Measurements from ENCODE around the gene ZNF20. TPM values are rescaled to one million over a fixed set of nuclear protein-coding genes. Genes with fewer than 3 reads are reported as not detected.

The ZNF20 gene
- 1 to 10 TPM; 2.6 to 5.2 (median 3.8) TPM for total RNA-seq

- intact Hi-C loops (cut with DNase I): loop anchor here (2.0 to 5.0 kb wide), 2 partner anchors 79 to 343 kb away; partner anchors contain the start of gene ZNF491
- DNase-seq: peak; percentile 59
- whole genome bisulfite sequencing, 2 donors: 0 to 2% methylated on average over 9 to 14 of the region's 49 CpGs
- peaks cover 17 to 35% (median 19%) of the 10 kb centered on the region in 3 donors for H3K4me1 ChIP-seq
- peak within 1 kb of the TSS; percentile 82 to 90 (median 84) for H3K27ac ChIP-seq
- H3K9me3 ChIP-seq: peaks cover 0 to 20% (median 9%) of the 10 kb centered on the region in 3 donors
- H3K4me3 ChIP-seq: peak within 1 kb of the TSS; percentile 72 to 94 (median 84)
- H3K36me3 ChIP-seq: peaks cover 7 to 33% (median 10%) of the 10 kb centered on the region in 3 donors
- H3K27me3 ChIP-seq: no peaks in the 10 kb centered on the region
- peak in 1 of 4 donors; percentile 9 for TF ChIP-seq POLR2A (IDR thresholded peaks at IDR 0.05)
- TF ChIP-seq, protein P1, sequence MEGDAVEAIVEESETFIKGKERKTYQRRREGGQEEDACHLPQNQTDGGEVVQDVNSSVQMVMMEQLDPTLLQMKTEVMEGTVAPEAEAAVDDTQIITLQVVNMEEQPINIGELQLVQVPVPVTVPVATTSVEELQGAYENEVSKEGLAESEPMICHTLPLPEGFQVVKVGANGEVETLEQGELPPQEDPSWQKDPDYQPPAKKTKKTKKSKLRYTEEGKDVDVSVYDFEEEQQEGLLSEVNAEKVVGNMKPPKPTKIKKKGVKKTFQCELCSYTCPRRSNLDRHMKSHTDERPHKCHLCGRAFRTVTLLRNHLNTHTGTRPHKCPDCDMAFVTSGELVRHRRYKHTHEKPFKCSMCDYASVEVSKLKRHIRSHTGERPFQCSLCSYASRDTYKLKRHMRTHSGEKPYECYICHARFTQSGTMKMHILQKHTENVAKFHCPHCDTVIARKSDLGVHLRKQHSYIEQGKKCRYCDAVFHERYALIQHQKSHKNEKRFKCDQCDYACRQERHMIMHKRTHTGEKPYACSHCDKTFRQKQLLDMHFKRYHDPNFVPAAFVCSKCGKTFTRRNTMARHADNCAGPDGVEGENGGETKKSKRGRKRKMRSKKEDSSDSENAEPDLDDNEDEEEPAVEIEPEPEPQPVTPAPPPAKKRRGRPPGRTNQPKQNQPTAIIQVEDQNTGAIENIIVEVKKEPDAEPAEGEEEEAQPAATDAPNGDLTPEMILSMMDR (IDR thresholded peaks at IDR 0.05): no peak
Observed at GRCh38 chr19:12139885-12140544, at the start of gene ZNF20. Gene ZNF20 (minus strand): TSS chr19:12140350. CDS start chr19:12140182, 168 bp downstream.

GRCh38 chr19:12187625-12188024, 47.5 kb upstream of the ZNF20 start:
- no peak for DNase-seq
- Histone ChIP-seq H3K4me3 (peak overlapping the region in 1 of 4 donors; percentile 7), H3K9me3 (peaks cover 4 to 99% (median 90%) of the 10 kb centered on the region in 3 donors), H3K4me1 (no peaks in the 10 kb centered on the region), H3K27me3 (no peaks in the 10 kb centered on the region), H3K36me3 (peaks cover 12 to 93% (median 16%) of the 10 kb centered on the region in 3 donors), H3K27ac (no peak overlapping the region)
- WGBS, 2 donors: 93% methylated on average over 6 of the region's 6 CpGs
- intact Hi-C loops (cut with DNase I): no loop called here
- TF ChIP-seq, protein P1 (IDR thresholded peaks at IDR 0.05): no peak
- no peak for TF ChIP-seq POLR2A (IDR thresholded peaks at IDR 0.05)

- intact Hi-C loops (cut with DNase I): no loop called here
- TF ChIP-seq, protein P1 (IDR thresholded peaks at IDR 0.05): no peak
- TF ChIP-seq POLR2A (IDR thresholded peaks at IDR 0.05): no peak
- no peak overlapping the region for H3K4me3 ChIP-seq
- H3K27me3 ChIP-seq: no peaks in the 10 kb centered on the region
- no peak for DNase-seq
- H3K36me3 ChIP-seq: peaks cover 0 to 88% (median 11%) of the 10 kb centered on the region in 3 donors
- peaks cover 0 to 95% (median 62%) of the 10 kb centered on the region in 3 donors for H3K9me3 ChIP-seq
- H3K27ac ChIP-seq: no peak overlapping the region
- WGBS, 2 donors: 94 to 99% methylated on average over 3 of the region's 3 CpGs
- H3K4me1 ChIP-seq: no peaks in the 10 kb centered on the region
Observed at GRCh38 chr19:12180377-12180776, 40.2 kb upstream of the ZNF20 start.

- peaks cover 10 to 42% (median 23%) of the 10 kb centered on the region in 3 donors for H3K4me1 ChIP-seq
- DNase-seq: no peak
- TF ChIP-seq, protein P1 (IDR thresholded peaks at IDR 0.05): no peak
- TF ChIP-seq POLR2A (IDR thresholded peaks at IDR 0.05): no peak
- H3K27ac ChIP-seq: peak overlapping the region in 2 of 4 donors; percentile 17 to 32
- H3K4me3 ChIP-seq: no peak overlapping the region
- no peaks in the 10 kb centered on the region for H3K9me3 ChIP-seq
- H3K36me3 ChIP-seq: peaks cover 0 to 40% (median 0%) of the 10 kb centered on the region in 3 donors
- intact Hi-C loops (cut with DNase I): no loop called here
- WGBS, 2 donors: 81 to 88% methylated on average over 1 of the region's 1 CpG
- no peaks in the 10 kb centered on the region for H3K27me3 ChIP-seq
Observed at GRCh38 chr19:12166626-12167025, 26.5 kb upstream of the ZNF20 start.

DNA sequence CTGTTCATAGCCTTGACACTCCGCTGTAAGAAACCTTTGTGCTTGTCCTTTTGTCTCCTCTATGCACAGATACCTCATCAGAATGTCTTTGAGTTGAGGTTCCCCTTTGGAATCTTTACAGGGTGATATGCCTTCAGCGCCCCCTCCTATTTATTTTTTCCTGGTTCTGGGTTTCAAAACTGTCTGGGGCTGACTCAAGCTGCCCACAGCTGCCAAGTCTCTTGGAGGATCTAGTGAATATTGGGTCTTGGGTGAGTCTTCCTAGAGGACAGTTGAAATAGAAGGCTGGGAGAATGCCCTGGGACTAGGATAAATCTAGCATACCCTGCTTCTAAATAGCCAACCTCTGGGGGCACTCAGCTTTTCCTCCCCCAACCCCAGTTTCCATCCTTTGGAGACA, 23.7 kb upstream of the ZNF20 start:
- intact Hi-C loops (cut with DNase I): no loop called here
- Histone ChIP-seq H3K4me1 (peaks cover 10 to 42% (median 23%) of the 10 kb centered on the region in 3 donors), H3K27me3 (no peaks in the 10 kb centered on the region), H3K36me3 (peaks cover 0 to 13% (median 0%) of the 10 kb centered on the region in 3 donors), H3K4me3 (peak overlapping the region; percentile 76 to 98 (median 87)), H3K9me3 (no peaks in the 10 kb centered on the region), H3K27ac (peak overlapping the region; percentile 94 to 99 (median 96))
- 5 to 17% methylated on average over 2 of the region's 2 CpGs for WGBS, 2 donors
- no peak for DNase-seq
- TF ChIP-seq POLR2A (IDR thresholded peaks at IDR 0.05): no peak
- TF ChIP-seq, protein P1 (IDR thresholded peaks at IDR 0.05): no peak

Measured in esophagus squamous epithelium (tissue), 5 donors.